ENCODE results near the gene ADCY3.

DNA sequence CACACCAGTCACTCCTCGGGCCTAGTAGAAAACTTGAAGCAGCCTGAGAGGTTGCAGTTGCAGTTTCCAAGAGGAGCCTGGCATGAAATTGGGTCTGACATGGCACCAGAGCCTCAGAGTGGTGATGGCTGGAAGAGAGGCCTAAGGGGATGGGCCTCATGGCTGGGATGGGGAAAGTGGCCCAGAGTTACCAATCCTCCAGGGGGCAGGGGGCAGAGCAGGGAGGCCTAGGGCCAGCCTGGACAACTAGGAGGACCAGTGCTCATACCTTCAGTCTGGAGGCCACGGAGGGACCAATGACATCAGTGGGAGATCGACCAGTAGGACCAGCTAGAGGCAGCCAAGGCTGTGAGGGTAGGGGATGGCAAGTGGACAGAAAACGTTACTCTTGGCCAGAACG, 15.1 kb upstream of the ADCY3 start:
- TF ChIP-seq, protein P1, sequence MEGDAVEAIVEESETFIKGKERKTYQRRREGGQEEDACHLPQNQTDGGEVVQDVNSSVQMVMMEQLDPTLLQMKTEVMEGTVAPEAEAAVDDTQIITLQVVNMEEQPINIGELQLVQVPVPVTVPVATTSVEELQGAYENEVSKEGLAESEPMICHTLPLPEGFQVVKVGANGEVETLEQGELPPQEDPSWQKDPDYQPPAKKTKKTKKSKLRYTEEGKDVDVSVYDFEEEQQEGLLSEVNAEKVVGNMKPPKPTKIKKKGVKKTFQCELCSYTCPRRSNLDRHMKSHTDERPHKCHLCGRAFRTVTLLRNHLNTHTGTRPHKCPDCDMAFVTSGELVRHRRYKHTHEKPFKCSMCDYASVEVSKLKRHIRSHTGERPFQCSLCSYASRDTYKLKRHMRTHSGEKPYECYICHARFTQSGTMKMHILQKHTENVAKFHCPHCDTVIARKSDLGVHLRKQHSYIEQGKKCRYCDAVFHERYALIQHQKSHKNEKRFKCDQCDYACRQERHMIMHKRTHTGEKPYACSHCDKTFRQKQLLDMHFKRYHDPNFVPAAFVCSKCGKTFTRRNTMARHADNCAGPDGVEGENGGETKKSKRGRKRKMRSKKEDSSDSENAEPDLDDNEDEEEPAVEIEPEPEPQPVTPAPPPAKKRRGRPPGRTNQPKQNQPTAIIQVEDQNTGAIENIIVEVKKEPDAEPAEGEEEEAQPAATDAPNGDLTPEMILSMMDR (IDR thresholded peaks at IDR 0.05; ENCODE audit: low read length) = no peak
- no peak for TF ChIP-seq EZH2 (IDR thresholded peaks at IDR 0.05; ENCODE audit: borderline replicate concordance, low read length)

Measured in OCI-LY1 (cell line).